HG03045 (cell line): ENCODE data around the gene STK32B.
"Not testable (repeated sequence)": the region's sequence is repeated elsewhere in the genome, so short reads cannot be mapped to it uniquely, and the experiment has no call there.

Experiments used
- ATAC-seq: cut with Tn5 transposase; IDR thresholded peaks from one replicate; pipeline ENCODE4 v1.9.1; 2021; ENCODE audit warnings: mild to moderate bottlenecking, moderate library complexity; ENCODE audit not compliant: unreplicated experiment

The STK32B gene

DNA sequence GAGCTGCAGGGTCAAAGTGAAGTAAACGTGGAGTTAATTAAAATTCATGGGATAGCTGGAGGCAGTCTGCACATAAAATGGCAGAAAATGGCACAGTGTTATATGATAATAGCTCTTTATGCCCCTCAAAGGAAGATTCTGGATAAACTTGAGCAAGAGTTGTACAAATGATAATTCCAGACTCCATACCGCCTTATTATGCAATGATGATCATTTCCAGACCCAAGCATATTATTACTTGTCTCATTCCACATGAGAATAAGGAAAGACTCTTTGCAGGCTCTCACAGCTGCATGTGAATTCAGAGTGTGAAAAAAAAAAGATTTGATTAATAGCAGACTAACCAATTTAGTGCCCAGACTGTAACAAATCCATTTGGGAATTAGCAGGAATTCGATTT is 105.4 kb downstream of the STK32B start:
- no peak for ATAC-seq

DNA sequence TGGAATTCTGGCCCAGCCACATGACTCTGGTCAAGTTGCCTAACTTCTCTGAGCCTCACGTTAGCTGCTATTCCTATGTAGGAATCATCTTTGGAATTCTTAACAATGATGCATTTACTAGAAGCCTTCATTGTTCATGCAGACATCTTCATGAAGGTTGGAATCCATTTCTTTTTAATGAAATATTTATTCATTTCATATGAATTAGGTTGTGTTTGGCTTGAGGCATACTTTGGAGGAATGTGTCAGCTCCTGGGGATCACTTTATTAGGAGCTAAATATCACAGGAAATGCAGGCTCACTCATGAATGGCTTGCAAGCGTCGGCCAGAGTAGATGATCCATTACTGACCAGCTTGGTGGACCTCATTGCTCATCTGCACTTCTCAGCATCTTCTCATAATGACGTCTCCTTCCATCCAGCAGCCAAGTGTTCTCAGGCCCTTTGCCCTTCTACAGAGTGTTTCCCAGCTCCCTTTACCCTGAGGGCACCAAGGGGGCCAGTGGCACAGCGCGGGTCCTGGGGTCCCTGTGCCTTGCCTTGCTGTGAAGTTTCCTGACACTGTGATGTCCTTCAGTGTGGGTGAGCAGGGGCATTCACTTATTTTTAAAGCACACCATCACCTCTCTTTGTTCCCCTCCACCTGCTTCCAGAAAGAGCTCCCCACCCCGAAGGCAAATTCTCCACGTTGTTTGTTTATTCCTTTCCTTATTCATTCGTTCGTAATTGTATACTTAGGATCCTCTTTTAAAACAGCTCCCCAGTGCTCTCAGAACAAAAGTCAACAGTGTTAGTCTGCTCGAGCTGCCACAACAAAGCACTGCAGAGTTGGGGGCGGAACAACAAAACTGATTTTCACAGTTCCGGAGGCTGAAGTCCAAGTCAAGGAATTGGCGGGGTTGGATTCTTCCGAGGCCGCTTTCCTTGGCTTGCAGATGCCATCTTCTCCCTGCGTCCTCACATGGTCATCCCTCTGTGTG is 106.8 kb downstream of the STK32B start:
- no peak for ATAC-seq

DNA sequence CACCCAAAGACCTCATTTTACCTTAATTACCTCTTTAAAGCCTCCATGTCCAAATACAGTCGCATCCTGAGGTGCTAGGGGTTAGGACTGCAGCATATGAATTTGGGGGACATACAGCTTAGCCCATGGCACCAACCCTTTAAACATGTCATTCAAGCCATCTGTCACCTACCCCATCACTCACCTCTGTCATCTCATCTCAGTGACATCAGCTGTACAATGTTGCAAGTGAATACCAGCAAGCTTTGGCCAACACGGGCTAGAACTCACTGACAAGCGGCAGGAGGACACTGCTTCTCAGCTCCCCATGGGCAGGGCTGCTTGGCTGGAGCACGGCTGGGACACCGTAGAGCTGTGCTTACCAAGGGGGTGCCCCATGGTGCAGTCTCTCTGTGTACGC is 107.5 kb downstream of the STK32B start:
- ATAC-seq, result no peak

DNA sequence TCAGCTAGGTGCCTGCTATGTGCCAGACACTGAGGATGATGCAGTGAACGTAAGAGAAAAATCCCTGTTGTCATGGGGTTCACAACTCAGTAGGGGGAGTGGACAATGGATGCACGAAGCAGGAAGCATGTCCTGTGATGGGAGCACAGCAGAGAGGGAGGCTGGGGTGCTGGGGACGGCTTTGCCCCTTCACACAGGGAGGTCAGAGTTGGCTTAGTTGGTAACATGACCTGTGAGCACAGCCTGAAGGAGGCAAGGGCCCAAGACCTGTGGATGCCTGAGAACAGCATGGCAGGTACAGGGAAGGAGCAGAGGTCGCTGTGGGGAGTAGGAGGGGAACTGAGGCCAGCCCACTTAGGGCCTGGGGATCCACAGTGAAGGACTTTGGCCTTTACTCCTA is 109.4 kb downstream of the STK32B start:
- ATAC-seq, result no peak

DNA sequence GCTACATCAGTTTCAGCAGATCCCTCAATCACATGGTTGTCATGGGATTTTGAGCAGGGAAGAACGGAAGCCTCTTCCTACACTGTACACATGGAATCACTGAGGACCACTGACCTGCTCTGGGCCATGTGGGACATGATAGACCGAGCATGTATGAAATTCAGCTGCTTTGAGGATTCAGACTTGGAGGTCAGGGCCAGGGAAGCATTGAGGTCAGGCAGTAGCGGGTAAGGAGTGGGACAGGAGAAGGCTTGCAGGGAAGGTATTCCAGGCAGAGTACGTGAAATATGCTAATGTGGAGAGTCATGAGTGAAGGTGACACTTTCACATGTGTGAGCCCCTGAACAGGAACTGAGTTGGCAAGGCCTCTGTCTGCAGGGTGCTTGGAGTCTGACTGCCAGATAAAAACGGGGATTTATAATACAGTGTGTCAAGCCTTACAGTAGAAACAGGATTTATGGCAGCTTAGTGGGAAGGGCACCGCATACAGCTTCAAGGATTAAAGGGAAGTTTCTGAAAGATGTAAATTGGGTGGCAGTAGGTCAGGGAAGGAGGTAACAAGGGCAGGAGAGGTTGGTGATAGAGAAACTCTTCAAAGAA is 111.7 kb downstream of the STK32B start:
- no peak for ATAC-seq

DNA sequence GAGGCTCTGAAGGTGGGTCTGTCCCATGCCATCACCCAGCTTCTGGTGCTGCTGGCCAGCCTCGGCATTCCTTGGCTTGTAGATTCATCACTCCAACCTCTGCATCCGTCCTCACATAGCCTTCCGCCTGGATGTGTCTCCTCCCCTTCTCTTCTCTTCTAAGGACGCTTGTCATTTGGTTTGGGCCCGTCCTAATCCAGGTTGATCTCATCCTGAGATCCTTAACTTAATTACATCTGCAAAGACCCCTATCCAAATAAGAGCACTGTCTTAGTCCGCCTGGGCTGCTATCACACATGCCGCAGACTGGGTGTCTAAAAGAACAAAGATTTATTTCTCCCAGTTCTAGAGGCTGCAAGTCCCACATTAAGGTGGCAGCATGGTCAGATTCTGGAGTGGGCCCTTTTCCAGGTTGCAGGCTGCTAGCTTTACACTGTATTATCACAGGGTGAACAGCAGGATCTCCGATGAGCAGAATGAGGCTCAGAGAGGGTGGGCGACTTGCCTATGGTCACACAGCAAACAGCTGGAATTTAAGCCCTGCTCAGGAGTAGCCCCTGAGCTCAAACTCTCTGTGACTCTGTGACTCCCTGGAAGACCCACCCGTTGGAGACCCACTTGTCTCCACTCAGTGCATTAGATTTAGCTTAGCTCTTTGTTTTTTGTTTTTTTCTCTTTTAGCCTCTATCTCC is 113.1 kb downstream of the STK32B start:
- no peak for ATAC-seq

DNA sequence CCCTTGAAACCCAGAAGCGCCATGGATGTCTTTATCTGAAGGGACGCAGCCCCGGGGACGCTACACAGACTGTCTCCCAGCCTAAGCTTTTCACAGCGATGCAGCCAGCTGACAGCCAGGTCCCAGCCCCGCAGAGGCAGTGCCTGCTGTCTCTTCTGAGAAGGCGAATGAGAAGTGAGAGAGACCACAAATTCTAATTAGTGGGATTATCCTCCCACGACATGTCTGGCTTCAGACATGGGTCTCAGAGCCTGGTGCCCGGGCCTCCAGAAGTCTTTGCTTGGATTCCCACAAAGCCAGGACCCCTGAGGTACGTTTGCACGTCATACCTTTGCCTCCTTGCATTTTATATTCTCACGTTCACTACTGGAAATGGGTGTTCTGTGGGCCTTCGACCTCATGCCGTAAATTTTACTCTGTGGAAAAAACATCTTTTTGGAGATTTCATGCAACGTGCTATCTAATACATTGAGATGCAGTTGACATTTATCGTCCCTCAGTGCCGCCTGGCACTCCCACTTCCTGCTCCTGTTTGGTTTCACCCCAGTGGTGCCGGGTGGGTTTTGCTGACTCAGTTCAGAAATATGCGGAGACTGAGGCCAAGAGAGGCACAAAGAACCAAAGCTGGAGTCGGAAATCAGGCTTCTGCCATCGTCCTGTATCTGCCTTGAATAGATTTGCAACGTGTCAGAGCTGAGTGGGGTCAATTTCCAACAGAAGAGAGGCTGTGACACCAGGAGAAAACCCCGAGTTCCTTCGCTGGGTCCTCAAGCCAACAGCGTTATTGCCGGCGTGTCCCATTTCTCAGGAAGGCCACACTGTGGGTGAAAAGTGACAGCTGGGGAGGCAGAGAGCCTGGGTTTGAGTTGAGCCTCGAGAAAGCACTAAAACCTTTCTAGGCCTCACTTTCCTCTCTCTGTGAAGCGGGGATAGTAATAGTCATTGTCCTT is 114.4 kb downstream of the STK32B start:
- ATAC-seq, result no peak

DNA sequence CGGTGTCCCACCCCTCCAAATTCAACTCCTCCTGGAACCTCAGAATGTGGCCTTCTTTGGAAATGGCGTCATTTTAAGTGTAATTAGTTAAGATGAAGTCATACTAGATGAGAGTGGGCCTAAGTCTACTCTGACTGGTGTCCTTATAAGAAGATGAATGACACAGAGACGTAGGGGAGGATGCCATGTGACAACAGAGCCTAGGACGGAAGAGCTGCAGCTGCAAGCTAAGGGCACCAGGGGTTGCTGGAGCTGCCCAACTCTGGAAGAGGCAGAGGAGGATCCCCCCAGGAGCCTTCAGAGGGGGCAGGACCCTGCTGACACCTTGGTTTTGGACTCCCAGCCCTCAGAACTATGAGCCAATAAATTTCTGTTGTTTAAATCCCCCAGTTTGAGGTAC is 115.1 kb downstream of the STK32B start:
- ATAC-seq, result no peak

DNA sequence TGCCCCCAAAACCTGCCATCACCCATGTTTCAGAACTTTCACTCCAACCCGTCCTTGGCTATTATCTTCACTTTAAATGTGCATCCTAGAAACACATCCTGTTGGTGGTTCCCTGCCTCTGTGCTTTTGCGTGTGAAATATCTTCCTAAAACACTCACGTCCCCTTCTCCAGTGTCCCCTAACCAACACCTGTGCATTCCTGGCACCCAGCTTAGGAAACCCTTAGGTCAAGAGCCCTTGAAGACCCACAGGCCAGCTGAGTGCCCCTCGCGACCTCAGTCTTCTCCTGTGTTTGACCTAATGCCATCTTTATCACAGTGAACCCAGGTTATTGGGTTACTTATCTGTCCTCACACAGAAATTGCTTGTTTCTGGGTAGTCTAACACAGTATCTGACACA is 117.6 kb downstream of the STK32B start:
- no peak for ATAC-seq

DNA sequence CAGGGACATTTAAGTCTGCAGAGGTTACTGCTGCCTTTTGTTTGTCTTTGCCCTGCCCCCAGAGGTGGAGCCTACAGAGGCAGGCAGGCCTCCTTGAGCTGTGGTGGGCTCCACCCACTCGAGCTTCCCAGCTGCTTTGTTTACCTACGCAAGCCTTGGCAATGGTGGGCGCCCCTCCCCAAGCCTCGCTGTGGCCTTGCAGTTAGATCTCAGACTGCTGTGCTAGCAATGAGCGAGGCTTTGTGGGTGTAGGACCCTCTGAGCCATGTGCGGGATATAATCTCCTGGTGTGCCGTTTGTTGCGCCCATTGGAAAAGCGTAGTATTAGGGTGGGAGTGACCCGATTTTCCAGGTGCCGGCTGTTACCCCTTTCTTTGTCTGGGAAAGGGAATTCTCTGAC is 124.6 kb downstream of the STK32B start:
- not testable (repeated sequence) for ATAC-seq

DNA sequence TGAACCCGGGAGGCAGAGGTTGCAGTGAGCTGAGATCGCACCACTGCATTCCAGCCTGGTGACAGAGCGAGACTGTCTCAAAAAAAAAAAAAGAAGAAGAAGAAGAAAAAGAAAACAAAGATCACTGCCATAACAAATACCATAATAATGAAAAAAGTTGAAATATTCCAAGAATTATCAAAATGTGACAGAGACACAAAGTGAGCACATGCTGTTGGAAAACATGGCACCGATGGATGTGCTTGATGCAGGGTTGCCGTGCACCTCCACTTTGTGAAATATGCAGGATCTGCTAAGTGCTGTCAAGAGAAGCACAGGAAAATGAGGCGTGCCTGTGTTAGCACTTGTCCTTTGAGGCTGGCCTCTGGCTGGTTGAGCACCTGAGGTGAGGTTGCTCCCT is 133.3 kb downstream of the STK32B start:
- no peak for ATAC-seq

DNA sequence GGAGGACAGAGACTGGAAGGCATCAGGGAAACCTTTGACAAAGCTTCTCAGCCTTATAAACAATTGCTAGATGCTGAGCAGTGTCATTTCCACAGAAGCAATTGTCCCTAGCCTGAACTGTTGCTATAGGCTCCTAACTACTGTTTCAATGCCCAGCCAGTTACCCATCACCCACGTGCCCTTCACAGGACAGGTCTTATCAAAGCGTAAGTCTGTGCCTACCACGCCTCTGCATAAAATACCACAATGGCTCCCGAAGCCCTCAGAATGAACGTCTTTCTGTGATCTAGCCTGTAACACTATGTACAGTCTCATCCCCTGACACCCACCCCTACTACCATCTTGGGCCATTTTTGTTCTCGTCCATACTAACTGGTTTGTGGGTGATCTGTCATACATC is 134.3 kb downstream of the STK32B start:
- ATAC-seq, result no peak

DNA sequence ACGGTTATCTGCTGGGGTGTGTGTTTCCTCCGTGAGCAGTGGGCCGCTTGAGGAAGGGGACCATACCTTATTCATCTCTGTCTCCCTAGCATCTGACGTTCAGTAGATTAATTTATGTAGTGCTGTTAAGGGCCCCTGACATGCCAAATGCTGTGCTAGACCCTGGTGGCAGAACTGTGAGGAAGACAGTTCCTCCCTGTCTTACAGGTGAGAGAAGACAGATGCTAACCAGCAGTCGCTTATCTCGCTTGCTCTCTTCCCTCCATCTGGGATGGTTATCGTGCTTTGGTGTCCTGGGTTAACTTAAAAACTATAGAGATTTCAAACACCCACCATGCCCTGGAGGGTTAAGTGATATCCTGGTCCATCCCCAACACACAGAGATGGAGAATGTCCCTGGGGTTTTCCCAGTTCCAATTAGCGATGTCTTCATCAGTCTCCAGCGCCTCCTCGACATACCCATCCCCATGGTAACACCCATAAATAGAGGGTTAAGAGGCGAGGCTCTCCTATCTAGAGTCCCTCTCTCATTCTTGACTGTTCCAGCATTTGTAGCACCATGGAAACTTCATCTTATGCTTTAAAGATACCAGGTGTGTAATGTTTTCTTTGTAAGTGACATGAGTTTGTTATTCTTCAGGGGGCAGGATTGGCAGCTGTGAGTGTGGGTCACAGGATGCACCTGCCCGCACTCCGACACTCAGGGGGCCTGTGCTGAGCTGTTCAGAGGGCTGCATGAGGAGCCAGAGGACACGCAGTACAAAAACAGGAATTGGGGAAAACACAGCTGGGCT is 135.2 kb downstream of the STK32B start:
- no peak for ATAC-seq

DNA sequence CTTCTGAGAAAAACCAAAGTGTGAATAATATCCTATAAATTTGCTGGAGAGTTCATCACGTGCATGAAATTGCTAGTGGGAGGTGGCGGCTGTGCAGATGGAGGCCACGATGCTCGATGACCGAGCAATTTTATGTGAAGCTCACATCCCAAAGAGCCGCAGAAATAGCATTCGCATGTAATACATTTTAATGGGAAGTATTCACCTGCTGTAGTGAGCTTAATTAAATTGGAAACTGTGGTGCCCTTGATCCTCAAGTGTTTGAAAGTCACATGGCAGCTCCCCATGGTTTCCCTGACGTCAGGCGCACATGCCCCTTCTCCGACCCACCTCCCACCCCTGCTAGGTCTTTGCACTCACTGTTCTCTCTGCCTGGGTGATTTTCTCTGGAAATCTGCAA is 136.8 kb downstream of the STK32B start:
- no peak for ATAC-seq

DNA sequence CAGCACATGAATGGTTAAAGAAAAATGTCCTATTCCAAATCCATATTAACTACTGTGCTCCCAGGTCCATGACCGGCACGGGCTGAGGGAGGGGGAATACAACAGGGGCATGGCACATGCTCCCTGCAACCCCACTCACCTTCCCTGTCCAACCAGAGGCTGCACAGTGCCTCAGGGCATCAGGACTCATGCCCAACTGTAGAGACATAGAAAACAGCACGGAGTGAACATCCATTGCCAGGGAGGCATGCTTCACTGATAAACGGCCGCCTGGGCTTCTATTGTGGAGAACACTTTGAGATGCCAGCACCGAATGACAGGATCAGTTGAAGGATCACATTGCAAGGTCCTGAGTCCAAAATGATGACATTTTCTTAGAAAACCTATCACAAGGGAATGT is 140.6 kb downstream of the STK32B start:
- no peak for ATAC-seq

DNA sequence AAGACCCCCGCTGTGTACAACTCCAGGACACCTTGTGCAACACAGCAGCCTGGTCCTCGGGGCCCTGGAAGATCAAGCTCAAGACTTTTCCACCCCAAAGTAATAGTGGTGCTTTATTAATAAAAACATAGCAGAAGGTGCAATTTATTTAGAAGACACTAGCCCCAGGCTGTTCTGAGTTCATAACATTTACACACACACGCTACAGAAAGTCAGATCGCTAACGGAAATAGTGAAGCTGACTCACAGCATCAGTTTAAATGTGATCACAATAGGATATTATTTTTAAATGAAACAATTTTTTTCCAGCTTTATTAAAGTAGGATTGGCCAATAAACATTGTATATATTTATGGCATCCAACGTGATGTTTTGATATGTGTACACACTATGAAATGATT is 141.0 kb downstream of the STK32B start:
- no peak for ATAC-seq

DNA sequence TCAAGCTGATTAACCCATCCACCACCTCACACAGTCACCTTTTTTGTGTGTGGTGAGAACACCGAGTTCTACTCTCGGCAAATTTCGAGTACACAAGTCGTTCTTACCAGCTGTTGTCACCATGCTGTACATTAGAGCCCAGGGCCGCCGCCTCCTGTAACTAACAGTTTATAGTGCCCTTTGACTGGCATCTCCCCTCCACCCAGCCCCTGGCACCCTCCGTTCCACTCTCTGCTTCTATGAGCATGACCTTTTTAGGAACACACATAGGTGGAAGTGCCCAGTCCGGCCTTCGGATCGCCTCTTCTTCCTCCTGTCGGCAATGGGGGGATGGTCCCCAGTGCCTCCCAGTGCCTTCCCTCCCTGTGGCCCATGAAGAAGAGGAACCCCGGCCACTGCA is 141.4 kb downstream of the STK32B start:
- ATAC-seq, result no peak

DNA sequence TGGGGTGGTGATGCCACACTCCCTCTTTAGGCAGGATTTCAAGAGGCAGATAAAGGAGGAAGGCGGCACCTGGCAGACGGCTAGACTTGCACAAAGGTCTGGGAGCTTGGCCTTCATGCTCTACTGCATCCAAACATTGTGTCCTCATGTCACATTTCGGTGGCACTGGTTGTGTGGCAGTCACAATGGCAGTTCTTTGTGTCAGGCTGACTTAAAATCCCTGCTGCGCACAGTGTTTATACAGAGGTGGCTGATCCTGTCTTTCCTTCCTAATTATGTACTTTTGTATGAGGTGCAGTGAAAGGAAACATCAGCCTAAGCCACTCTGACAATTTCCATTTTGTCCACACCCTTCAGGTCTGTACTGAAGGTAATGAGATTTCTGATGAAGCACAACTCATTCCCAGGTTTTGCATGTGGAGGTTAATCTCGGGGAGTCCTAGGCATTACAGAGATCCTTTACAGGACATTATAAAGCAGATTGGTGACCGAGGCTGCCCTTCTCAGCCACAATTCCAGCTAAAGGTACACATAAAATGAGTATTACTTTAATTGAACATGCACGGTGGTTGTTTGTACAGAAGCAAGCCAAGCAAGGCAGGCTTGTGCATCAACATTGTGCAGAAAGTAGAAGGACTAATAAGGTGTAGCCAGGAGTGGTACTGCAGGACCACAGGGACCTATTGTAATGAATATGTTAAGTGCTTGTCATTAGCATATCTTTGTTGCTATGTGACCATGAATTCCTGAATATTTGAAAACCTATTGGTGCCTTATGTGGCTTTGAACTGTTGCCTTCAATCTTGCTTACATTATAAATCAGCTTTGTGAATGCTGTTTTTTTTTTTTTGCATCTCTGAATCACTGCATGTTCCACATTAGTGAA is 147.6 kb downstream of the STK32B start:
- ATAC-seq, result no peak

DNA sequence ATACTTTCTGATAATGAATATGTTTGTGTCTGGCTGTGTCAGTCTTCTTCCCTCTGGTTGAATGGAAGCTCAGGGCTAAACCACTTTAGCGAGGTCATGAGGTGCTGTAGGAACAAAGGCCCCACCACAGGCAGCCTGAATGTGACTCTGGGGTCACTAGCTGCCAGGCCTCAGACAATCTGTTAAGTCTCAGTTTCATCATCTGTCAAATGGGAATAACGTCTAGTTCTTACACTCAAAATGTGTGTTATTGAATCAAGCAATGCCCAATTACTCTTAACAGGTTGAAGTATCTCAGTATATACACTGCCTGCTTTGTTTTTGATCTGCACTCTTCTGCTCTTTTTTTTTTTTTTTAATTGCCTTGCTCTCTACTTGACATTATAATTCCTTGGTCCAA is 148.6 kb downstream of the STK32B start:
- ATAC-seq, result no peak
